Loucy (cell line): Measurements from ENCODE around the gene EIF6.

Experiments used
- CTCF ChIP-seq: fragments of 200-600 bp; sonication (generic); conservative IDR thresholded peaks from 2 replicates; pipeline ENCODE4 v1.5.1; 2014; ENCODE audit warnings: mild to moderate bottlenecking, antibody characterized with exemption, low read length
- EZH2phosphoT487 ChIP-seq: fragments of 200-600 bp; IDR thresholded peaks from 2 replicates; pipeline ENCODE4 v1.6.1; 2018; ENCODE audit warnings: antibody characterized with exemption, mild to moderate bottlenecking, moderate library complexity, borderline replicate concordance

GRCh38 chr20:35295674-35296073 lies 11.1 kb upstream of the EIF6 start:
- TF ChIP-seq CTCF, result no peak
- TF ChIP-seq EZH2phosphoT487, result no peak
